ENCODE measurements around the gene TNNC1.

Gene TNNC1

GRCh38 chr3:52402101-52402521 is 51.7 kb downstream of the TNNC1 start:
- Histone ChIP-seq H3K27ac (ENCODE audit: low read depth, low read length) (no peak overlapping the region), H3K27me3 (ENCODE audit: control insufficient read depth in 5 of 5, insufficient read depth in 4 of 5, low read length in 5 of 5) (no peaks in the 10 kb centered on the region), H3K4me3 (ENCODE audit: low read depth in 1 of 5, low read length in 5 of 5) (no peak overlapping the region), H3K9ac (ENCODE audit: low read length in 5 of 5) (no peak overlapping the region), H3K4me1 (ENCODE audit: control insufficient read depth in 5 of 5, insufficient read depth in 5 of 5, low read length in 5 of 5) (peaks cover 0 to 10% (median 2%) of the 10 kb centered on the region in 5 donors), H3K36me3 (ENCODE audit: control insufficient read depth in 5 of 5, insufficient read depth in 5 of 5, low read length in 5 of 5) (peaks cover 2 to 97% (median 89%) of the 10 kb centered on the region in 5 donors), H3K9me3 (ENCODE audit: control insufficient read depth in 5 of 5, low read length in 5 of 5) (no peaks in the 10 kb centered on the region)

- peaks cover 2 to 97% (median 86%) of the 10 kb centered on the region in 5 donors for H3K36me3 ChIP-seq (ENCODE audit: control insufficient read depth in 5 of 5, insufficient read depth in 5 of 5, low read length in 5 of 5)
- H3K4me1 ChIP-seq (ENCODE audit: control insufficient read depth in 5 of 5, insufficient read depth in 5 of 5, low read length in 5 of 5), result peaks cover 0 to 10% (median 2%) of the 10 kb centered on the region in 5 donors
- H3K9me3 ChIP-seq (ENCODE audit: control insufficient read depth in 5 of 5, low read length in 5 of 5), result no peaks in the 10 kb centered on the region
- H3K27me3 ChIP-seq (ENCODE audit: control insufficient read depth in 5 of 5, insufficient read depth in 4 of 5, low read length in 5 of 5), result no peaks in the 10 kb centered on the region
- no peak overlapping the region for H3K4me3 ChIP-seq (ENCODE audit: low read depth in 1 of 5, low read length in 5 of 5)
- no peak overlapping the region for H3K27ac ChIP-seq (ENCODE audit: low read depth, low read length)
- H3K9ac ChIP-seq (ENCODE audit: low read length in 5 of 5), result no peak overlapping the region
These were observed 52.3 kb downstream of the TNNC1 start for GRCh38 chr3:52401551-52401950.
